DOHH2 (cell line): ENCODE measurements around the gene PDZRN4.

Experiments used
- H3F3A ChIP-seq: fragments of 200-600 bp; sonication (generic), shearing (Covaris generic); 2 replicates; pipeline ENCODE4 v1.6.0; 2016; ENCODE audit warnings: antibody characterized with exemption, mild to moderate bottlenecking; ENCODE audit not compliant: control insufficient read depth, insufficient read depth
- H3K27ac ChIP-seq: fragments of 200-600 bp; sonication (generic); 2 replicates; pipeline ENCODE4 v1.5.1; 2014; ENCODE audit warnings: low read depth, mild to moderate bottlenecking, low read length, moderate library complexity
- H3K27me3 ChIP-seq: fragments of 200-600 bp; sonication (generic); 2 replicates; pipeline ENCODE4 v1.6.1; 2014; ENCODE audit warnings: mild to moderate bottlenecking, low read length, mixed read lengths; ENCODE audit not compliant: control insufficient read depth
- H3K36me3 ChIP-seq: fragments of 200-600 bp; sonication (generic); 2 replicates; pipeline ENCODE4 v1.6.1; 2014; ENCODE audit warnings: mild to moderate bottlenecking, low read length, moderate library complexity, mixed read lengths; ENCODE audit not compliant: control insufficient read depth
- H3K4me1 ChIP-seq: fragments of 200-600 bp; sonication (generic); 2 replicates; pipeline ENCODE4 v1.6.1; 2014; ENCODE audit warnings: mild to moderate bottlenecking, low read length, mixed read lengths; ENCODE audit not compliant: control insufficient read depth
- H3K4me2 ChIP-seq: fragments of 200-600 bp; sonication (generic); 2 replicates; pipeline ENCODE4 v1.6.0; 2014; ENCODE audit warnings: mild to moderate bottlenecking, low read length, moderate library complexity
- H3K4me3 ChIP-seq: fragments of 200-600 bp; sonication (generic); 2 replicates; pipeline ENCODE4 v1.5.1; 2014; ENCODE audit warnings: mild to moderate bottlenecking, low read length, mixed read lengths
- H3K79me2 ChIP-seq: fragments of 200-600 bp; sonication (generic); 2 replicates; pipeline ENCODE4 v1.6.1; 2014; ENCODE audit warnings: mild to moderate bottlenecking, low read length, mixed read lengths; ENCODE audit not compliant: control insufficient read depth
- H3K9me2 ChIP-seq: fragments of 200-600 bp; sonication (generic); replicated peaks from 2 replicates; pipeline ENCODE4 v1.6.1; 2014; ENCODE audit warnings: mild to moderate bottlenecking, low read length, mixed read lengths; ENCODE audit not compliant: control insufficient read depth
- H3K9me3 ChIP-seq: fragments of 200-600 bp; sonication (generic); 2 replicates; pipeline ENCODE4 v1.6.1; 2014; ENCODE audit warnings: antibody characterized with exemption, low read length, mixed read lengths; ENCODE audit not compliant: control insufficient read depth, insufficient read depth
- H4K20me1 ChIP-seq: fragments of 200-600 bp; sonication (generic); 2 replicates; pipeline ENCODE4 v1.6.0; 2014; ENCODE audit warnings: low read depth, mild to moderate bottlenecking, antibody characterized with exemption, low read length, moderate library complexity; ENCODE audit not compliant: control insufficient read depth, insufficient read depth
- EZH2phosphoT487 ChIP-seq: fragments of 200-600 bp; sonication (generic); IDR thresholded peaks from 2 replicates; pipeline ENCODE4 v1.6.1; 2017; ENCODE audit warnings: borderline replicate concordance, mild to moderate bottlenecking, antibody characterized with exemption, low read length, moderate library complexity, mixed read lengths
- TF ChIP-seq, protein P1 (sequence below): fragments of 200-600 bp; sonication (generic); IDR thresholded peaks from one replicate; pipeline ENCODE4 v1.5.1; 2014; ENCODE audit warnings: antibody characterized with exemption, mild to moderate bottlenecking, low read depth, low read length; ENCODE audit not compliant: poor library complexity, severe bottlenecking

PDZRN4 gene

DNA sequence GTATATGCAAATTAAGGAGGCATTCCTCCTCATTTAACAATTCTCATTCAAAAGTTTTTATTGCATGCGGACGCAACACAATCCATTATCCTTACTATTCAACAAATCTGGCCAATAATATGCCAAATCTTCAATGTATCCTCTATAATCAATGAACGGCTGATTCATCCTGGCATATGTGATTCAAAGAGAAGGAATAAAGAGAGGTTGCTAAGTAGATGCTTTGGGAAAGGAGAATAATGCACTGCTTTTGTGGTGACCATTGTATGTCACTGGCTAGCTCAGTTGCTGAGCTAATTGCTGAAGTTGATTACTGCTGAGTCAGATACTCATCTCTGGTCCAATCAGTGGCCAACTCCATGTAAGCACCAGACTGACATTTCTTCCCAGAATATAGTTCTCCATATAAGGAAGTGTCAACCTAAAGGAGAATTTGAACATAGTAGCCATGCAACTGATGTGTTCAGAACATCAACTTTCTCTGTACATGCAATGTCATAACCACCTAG lies 148.0 kb downstream of the PDZRN4 start:
- H3K27ac ChIP-seq = no peak overlapping the region
- H3K36me3 ChIP-seq = no peaks in the 10 kb centered on the region
- H3F3A ChIP-seq = no peaks in the 10 kb centered on the region
- no peaks in the 10 kb centered on the region for H3K4me1 ChIP-seq
- no peak overlapping the region for H3K4me2 ChIP-seq
- H3K9me2 ChIP-seq = no peaks in the 10 kb centered on the region
- no peak for TF ChIP-seq EZH2phosphoT487
- TF ChIP-seq, protein P1, sequence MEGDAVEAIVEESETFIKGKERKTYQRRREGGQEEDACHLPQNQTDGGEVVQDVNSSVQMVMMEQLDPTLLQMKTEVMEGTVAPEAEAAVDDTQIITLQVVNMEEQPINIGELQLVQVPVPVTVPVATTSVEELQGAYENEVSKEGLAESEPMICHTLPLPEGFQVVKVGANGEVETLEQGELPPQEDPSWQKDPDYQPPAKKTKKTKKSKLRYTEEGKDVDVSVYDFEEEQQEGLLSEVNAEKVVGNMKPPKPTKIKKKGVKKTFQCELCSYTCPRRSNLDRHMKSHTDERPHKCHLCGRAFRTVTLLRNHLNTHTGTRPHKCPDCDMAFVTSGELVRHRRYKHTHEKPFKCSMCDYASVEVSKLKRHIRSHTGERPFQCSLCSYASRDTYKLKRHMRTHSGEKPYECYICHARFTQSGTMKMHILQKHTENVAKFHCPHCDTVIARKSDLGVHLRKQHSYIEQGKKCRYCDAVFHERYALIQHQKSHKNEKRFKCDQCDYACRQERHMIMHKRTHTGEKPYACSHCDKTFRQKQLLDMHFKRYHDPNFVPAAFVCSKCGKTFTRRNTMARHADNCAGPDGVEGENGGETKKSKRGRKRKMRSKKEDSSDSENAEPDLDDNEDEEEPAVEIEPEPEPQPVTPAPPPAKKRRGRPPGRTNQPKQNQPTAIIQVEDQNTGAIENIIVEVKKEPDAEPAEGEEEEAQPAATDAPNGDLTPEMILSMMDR = no peak
- H3K4me3 ChIP-seq = no peak overlapping the region
- no peaks in the 10 kb centered on the region for H3K9me3 ChIP-seq
- H4K20me1 ChIP-seq = no peaks in the 10 kb centered on the region
- H3K27me3 ChIP-seq = no peaks in the 10 kb centered on the region
- H3K79me2 ChIP-seq = no peaks in the 10 kb centered on the region

GRCh38 chr12:41339784-41340183 lies 151.7 kb downstream of the PDZRN4 start:
- Histone ChIP-seq H3F3A (no peaks in the 10 kb centered on the region), H3K9me2 (no peaks in the 10 kb centered on the region), H3K4me1 (no peaks in the 10 kb centered on the region), H3K9me3 (no peaks in the 10 kb centered on the region), H3K27me3 (no peaks in the 10 kb centered on the region), H3K79me2 (no peaks in the 10 kb centered on the region), H3K36me3 (no peaks in the 10 kb centered on the region), H3K27ac (no peak overlapping the region), H3K4me3 (no peak overlapping the region), H3K4me2 (no peak overlapping the region), H4K20me1 (no peaks in the 10 kb centered on the region)
- TF ChIP-seq, protein P1 = no peak
- TF ChIP-seq EZH2phosphoT487 = no peak

DNA sequence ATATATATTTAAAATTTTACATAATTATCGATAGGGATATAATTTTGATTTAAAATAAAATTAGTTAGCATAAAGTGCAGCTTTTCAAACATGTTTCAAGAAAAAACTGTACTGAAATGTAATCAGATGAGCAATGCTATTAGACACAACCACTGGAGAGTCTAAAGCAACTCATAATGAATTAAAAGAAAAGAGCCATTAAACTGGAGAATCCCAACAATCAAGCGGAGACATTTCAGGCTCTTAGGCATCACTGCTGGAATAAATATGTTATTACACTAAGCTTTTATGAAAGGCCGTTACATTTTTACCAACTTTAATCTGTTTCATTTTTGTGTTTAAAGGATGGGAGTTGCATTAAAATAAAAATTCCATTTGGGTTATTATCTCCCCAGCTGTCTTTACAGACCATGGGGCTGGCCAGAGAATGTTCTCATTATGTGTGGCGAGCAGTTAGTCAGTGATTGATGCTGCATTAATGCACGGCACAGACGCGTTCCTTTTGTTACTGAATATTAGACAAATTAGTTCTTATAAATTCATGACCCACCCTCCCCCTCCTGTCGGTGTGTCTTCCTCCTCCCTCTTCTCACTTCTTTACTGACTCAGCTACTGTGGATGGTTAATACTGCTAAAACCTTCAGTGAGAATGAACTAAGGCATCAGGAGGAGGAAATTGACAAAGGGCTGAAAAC lies 156.8 kb downstream of the PDZRN4 start:
- Histone ChIP-seq H3K4me2 (no peak overlapping the region), H3F3A (no peaks in the 10 kb centered on the region), H3K36me3 (no peaks in the 10 kb centered on the region), H4K20me1 (no peaks in the 10 kb centered on the region), H3K79me2 (no peaks in the 10 kb centered on the region), H3K4me1 (no peaks in the 10 kb centered on the region), H3K4me3 (no peak overlapping the region), H3K27me3 (no peaks in the 10 kb centered on the region), H3K27ac (no peak overlapping the region), H3K9me2 (no peaks in the 10 kb centered on the region), H3K9me3 (no peaks in the 10 kb centered on the region)
- no peak for TF ChIP-seq EZH2phosphoT487
- TF ChIP-seq, protein P1 = no peak
